Measurements from ENCODE around the gene MRTO4.

DNA sequence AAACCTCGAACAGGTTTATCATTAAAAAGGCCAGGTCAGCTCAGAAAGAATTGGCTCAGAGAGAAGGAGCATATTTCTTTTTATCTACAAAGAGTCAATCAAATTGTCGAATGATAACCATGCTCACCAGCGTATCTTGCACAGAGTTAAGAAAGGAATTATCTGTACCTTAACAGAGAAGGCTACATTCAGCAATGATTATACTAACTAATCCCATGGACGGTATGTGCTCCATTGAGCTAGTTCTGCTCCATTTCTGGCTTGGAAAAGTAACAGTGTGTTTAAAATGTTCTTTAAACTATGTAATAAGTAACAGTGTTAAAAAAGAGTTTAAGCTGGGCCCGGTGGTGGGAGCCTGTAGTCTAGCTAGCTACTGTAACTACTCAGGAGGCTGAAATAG, 45.8 kb upstream of the MRTO4 start:
- TF ChIP-seq, protein P1, sequence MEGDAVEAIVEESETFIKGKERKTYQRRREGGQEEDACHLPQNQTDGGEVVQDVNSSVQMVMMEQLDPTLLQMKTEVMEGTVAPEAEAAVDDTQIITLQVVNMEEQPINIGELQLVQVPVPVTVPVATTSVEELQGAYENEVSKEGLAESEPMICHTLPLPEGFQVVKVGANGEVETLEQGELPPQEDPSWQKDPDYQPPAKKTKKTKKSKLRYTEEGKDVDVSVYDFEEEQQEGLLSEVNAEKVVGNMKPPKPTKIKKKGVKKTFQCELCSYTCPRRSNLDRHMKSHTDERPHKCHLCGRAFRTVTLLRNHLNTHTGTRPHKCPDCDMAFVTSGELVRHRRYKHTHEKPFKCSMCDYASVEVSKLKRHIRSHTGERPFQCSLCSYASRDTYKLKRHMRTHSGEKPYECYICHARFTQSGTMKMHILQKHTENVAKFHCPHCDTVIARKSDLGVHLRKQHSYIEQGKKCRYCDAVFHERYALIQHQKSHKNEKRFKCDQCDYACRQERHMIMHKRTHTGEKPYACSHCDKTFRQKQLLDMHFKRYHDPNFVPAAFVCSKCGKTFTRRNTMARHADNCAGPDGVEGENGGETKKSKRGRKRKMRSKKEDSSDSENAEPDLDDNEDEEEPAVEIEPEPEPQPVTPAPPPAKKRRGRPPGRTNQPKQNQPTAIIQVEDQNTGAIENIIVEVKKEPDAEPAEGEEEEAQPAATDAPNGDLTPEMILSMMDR (conservative IDR thresholded peaks at IDR 0.05; ENCODE audit: low read length): no peak
- TF ChIP-seq EZH2phosphoT487 (IDR thresholded peaks at IDR 0.05; ENCODE audit: borderline replicate concordance, low read depth, low read length): no peak
